Lung (tissue), 12 donors: Measurements from ENCODE around the gene LRFN3. TPM values are rescaled to one million over a fixed set of nuclear protein-coding genes. Genes with fewer than 3 reads are reported as not detected.
A peak's percentile ranks its signal among the peaks of the same experiment; 100 is the strongest.

Source experiments
- ATAC-seq: fragments of 200-7000 bp; cut with Tn5 transposase; one replicate; pipeline ENCODE4 v1.9.1; 2020; ENCODE audit warnings: moderate number of reproducible peaks; ENCODE audit not compliant: insufficient read depth, low FRiP score
- DNase-seq, 3 donors: peaks; one replicate each; pipeline ENCODE4 v3.0.0-alpha.2; 2013 to 2017
- H3K27ac ChIP-seq, 2 donors: one replicate each; pipeline ENCODE4 v1.5.1; 2013; ENCODE audit warnings: mild to moderate bottlenecking in 2 of 2, moderate library complexity in 2 of 2, control low read depth in 1 of 2, inconsistent platforms in 1 of 2, low read depth in 1 of 2, low read length in 1 of 2
- H3K27me3 ChIP-seq, 3 donors: one replicate each; pipeline ENCODE4 v1.5.1; 2013; ENCODE audit warnings: low read length in 2 of 3; ENCODE audit not compliant: control insufficient read depth in 3 of 3, insufficient read depth in 3 of 3
- H3K36me3 ChIP-seq, 4 donors: one replicate each; pipeline ENCODE4 v1.5.1; 2013; ENCODE audit warnings: low read length in 4 of 4, mild to moderate bottlenecking in 1 of 4, moderate library complexity in 1 of 4; ENCODE audit not compliant: control insufficient read depth in 4 of 4, insufficient read depth in 4 of 4
- H3K4me1 ChIP-seq, 5 donors: one replicate each; pipeline ENCODE4 v1.5.1; 2013; ENCODE audit warnings: low read length in 5 of 5, mild to moderate bottlenecking in 2 of 5, moderate library complexity in 1 of 5; ENCODE audit not compliant: control insufficient read depth in 5 of 5, insufficient read depth in 5 of 5
- H3K4me3 ChIP-seq: one replicate; pipeline ENCODE4 v1.5.1; 2013; ENCODE audit warnings: mild to moderate bottlenecking, control low read depth, moderate library complexity
- H3K9ac ChIP-seq, 2 donors: one replicate each; pipeline ENCODE4 v1.5.1; 2013; ENCODE audit warnings: low read length in 2 of 2, control low read depth in 1 of 2; ENCODE audit not compliant: insufficient read depth in 1 of 2
- H3K9me3 ChIP-seq, 4 donors: one replicate each; pipeline ENCODE4 v1.5.1; 2013; ENCODE audit warnings: low read length in 3 of 4, mild to moderate bottlenecking in 1 of 4, moderate library complexity in 1 of 4; ENCODE audit not compliant: control insufficient read depth in 4 of 4, insufficient read depth in 3 of 4
- CTCF ChIP-seq: IDR thresholded peaks from 2 replicates; pipeline ENCODE4 v1.5.1; 2012; ENCODE audit warnings: mild to moderate bottlenecking; ENCODE audit errors: control extremely low read depth, extremely low read depth
- WGBS, 2 donors: extraction: QIAGEN DNeasy Blood & Tissue Kit; methylation state at CpG; one replicate each; pipeline ENCODE4 v1.1.7; 2013; 5-methylcytosine and 5-hydroxymethylcytosine counted together
- polyA plus RNA-seq, 2 donors: library from polyadenylated mRNA; stranded (reverse); fragments of 200-250 nt; gene quantifications; one replicate each; pipeline ENCODE4 v1.2.1, GENCODE V29; 2013
- total RNA-seq, 2 donors: library from RNA; depleted of rRNA in 1 of 2; stranded (reverse); fragments of >200 nt in 1 of 2; gene quantifications; one replicate each; pipeline ENCODE4 v1.2.1, GENCODE V29; 2014 to 2021
- donor health status: control.
- donor health status: control.
- donor health status: Bipolar disorder and iron deficiency.
- donor health status: healthy.
- donor health status: DM: yes; HTN: yes; CAD: no.

The LRFN3 gene
- total and polyA plus RNA-seq, 4 donors, result 3.6 to 14.0 (median 7.6) TPM

DNA sequence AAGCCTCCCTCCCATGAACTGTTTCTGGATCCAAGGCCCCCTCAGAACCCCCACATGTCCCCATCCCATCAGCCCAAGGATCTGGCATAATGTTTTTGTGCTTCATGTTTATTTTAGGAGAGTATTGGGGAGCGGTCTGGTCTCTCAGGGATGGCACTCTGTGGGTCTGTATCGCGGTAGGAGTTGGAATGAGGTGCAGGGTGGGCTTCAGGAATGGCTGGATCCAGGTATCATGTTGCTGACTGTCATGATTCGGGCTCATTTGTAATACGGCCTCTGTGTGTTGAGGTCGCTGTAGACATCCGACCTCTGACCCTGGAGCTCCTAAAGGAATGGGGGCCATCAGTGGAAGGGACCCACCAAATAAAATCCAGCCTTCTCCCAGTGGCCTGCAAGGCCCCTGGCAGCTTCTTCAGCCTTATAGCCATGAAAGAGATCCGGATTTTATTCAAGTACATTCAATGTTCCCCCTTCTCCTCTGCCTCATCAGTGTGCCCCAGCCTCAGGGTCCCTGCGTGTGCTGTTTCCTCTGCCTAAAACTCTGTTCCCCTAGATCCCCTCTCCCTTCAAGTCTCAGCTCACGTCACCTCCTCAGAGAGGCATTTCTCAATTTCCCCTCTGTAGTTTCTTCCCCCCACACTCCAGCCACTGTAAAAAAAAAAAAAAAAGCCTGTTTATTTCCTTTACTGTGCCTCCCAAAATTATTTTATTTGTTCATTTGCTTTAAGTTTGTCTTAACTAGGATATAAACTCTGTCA is 31.7 kb upstream of the LRFN3 start:
- H3K36me3 ChIP-seq, result no peaks in the 10 kb centered on the region
- peak in 1 of 3 donors; percentile 6 for DNase-seq
- no peak for TF ChIP-seq CTCF
- no peaks in the 10 kb centered on the region for H3K9me3 ChIP-seq
- peak overlapping the region in 1 of 2 donors; percentile 85 for H3K27ac ChIP-seq
- H3K4me3 ChIP-seq, result no peak overlapping the region
- ATAC-seq, result no peak
- H3K9ac ChIP-seq, result no peak overlapping the region
- peaks cover 0 to 19% (median 0%) of the 10 kb centered on the region in 5 donors for H3K4me1 ChIP-seq
- 73 to 79% methylated on average over 10 of the region's 10 CpGs for WGBS, 2 donors
- H3K27me3 ChIP-seq, result no peaks in the 10 kb centered on the region

DNA sequence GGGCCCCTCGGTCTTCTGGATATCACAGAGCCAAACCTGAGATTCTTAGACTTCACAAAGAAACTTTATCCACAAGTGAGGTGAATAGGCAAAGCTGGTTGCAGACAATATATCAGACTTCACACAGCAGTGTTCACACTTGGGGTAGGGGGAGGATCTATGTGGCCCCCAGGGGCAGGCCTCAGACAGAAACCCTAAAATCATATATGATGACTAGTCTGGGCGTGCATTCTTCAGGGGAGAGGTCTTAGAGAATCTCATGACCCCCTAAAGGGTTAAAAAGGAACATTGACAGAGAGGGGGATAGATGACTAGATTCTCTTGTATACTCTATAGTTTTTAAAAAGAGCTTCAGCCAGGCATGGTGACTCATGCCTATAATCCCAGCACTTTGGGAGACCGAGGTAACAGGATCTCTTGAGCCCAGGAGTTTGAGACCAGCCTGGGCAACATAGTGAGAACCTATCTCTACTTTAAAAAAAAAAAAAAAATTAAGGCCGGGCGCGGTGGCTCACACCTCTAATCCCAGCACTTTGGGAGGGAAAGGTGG is 30.9 kb upstream of the LRFN3 start:
- no peak for TF ChIP-seq CTCF
- H3K27ac ChIP-seq, result peak overlapping the region in 1 of 2 donors; percentile 32
- no peaks in the 10 kb centered on the region for H3K9me3 ChIP-seq
- WGBS, 2 donors, result 74 to 75% methylated on average over 6 of the region's 6 CpGs
- H3K27me3 ChIP-seq, result no peaks in the 10 kb centered on the region
- DNase-seq (no peak), ATAC-seq (no peak)
- no peak overlapping the region for H3K9ac ChIP-seq
- H3K4me1 ChIP-seq, result peaks cover 0 to 17% (median 0%) of the 10 kb centered on the region in 5 donors
- no peaks in the 10 kb centered on the region for H3K36me3 ChIP-seq
- no peak overlapping the region for H3K4me3 ChIP-seq

DNA sequence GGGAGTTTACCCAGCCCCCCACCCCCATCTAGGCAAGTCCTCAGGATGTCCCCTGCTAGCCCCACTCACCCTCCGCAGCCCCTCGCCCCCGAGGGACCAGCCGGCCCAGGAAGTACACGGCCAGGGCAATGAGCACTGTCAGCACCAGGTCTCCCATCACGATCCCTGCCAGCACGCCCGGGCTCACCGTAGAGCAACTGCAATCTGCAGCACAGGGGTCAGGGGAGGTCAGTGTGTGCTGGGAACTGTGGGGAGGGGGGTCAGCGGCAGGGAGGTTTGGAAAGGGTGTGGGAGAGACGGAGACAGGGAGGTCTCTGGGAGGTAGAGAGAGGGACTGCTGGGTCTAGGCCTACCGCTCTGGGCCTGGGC is 28.8 kb upstream of the LRFN3 start:
- peak overlapping the region; percentile 1 for H3K4me3 ChIP-seq
- peak overlapping the region in 1 of 2 donors; percentile 77 for H3K27ac ChIP-seq
- H3K4me1 ChIP-seq, result peaks cover 0 to 17% (median 0%) of the 10 kb centered on the region in 5 donors
- WGBS, 2 donors, result 52 to 60% methylated on average over 12 of the region's 12 CpGs
- no peaks in the 10 kb centered on the region for H3K36me3 ChIP-seq
- no peak for ATAC-seq
- DNase-seq, result no peak
- H3K27me3 ChIP-seq, result no peaks in the 10 kb centered on the region
- no peak overlapping the region for H3K9ac ChIP-seq
- no peak for TF ChIP-seq CTCF
- no peaks in the 10 kb centered on the region for H3K9me3 ChIP-seq
